ENCODE data around the gene UACA.
"Not testable (repeated sequence)": the region's sequence is repeated elsewhere in the genome, so short reads cannot be mapped to it uniquely, and the experiment has no call there.

The UACA gene

GRCh38 chr15:70703096-70703878 lies 60.1 kb downstream of the UACA start:
- no peak for DNase-seq

- no peak for DNase-seq
Measured at GRCh38 chr15:70702584-70702983, 60.8 kb downstream of the UACA start.

GRCh38 chr15:70701891-70702568 lies 61.3 kb downstream of the UACA start:
- no peak for DNase-seq

- no peak for DNase-seq
Measured at GRCh38 chr15:70701171-70701570, 62.2 kb downstream of the UACA start.

- no peak for DNase-seq
Measured at GRCh38 chr15:70699890-70700289, 63.5 kb downstream of the UACA start.

GRCh38 chr15:70698836-70699390 lies 64.4 kb downstream of the UACA start:
- no peak for DNase-seq

- no peak for DNase-seq
Measured at GRCh38 chr15:70698426-70698825, 64.9 kb downstream of the UACA start.

GRCh38 chr15:70690491-70691276 lies 72.7 kb downstream of the UACA start:
- no peak for DNase-seq

GRCh38 chr15:70690021-70690420 lies 73.3 kb downstream of the UACA start:
- DNase-seq, result no peak

GRCh38 chr15:70687482-70687881 lies 75.9 kb downstream of the UACA start:
- no peak for DNase-seq

- no peak for DNase-seq
Measured at GRCh38 chr15:70680817-70681216, 82.5 kb downstream of the UACA start.

- no peak for DNase-seq
Measured at GRCh38 chr15:70679919-70680231, 83.5 kb downstream of the UACA start.

- no peak for DNase-seq
Measured at GRCh38 chr15:70672081-70672480, 91.3 kb downstream of the UACA start.

GRCh38 chr15:70670680-70671079 lies 92.7 kb downstream of the UACA start:
- peak; percentile 1 for DNase-seq

- no peak for DNase-seq
Measured at GRCh38 chr15:70669966-70670658, 93.2 kb downstream of the UACA start.

GRCh38 chr15:70669006-70669602 lies 94.3 kb downstream of the UACA start:
- no peak for DNase-seq

GRCh38 chr15:70665599-70665998 lies 97.8 kb downstream of the UACA start:
- no peak for DNase-seq

GRCh38 chr15:70664494-70664893 lies 98.9 kb downstream of the UACA start:
- no peak for DNase-seq

- DNase-seq, result not testable (repeated sequence)
Measured at GRCh38 chr15:70663069-70663468, 100.3 kb downstream of the UACA start.

GRCh38 chr15:70659662-70660061 lies 103.7 kb downstream of the UACA start:
- DNase-seq, result no peak

GRCh38 chr15:70658641-70659040 lies 104.7 kb downstream of the UACA start:
- DNase-seq, result no peak

GRCh38 chr15:70653426-70653825 lies 109.9 kb downstream of the UACA start:
- DNase-seq, result no peak

- no peak for DNase-seq
Measured at GRCh38 chr15:70652341-70652740, 111.0 kb downstream of the UACA start.

All from NCI-H1694 treated with DMSO at 0.1 percent for 48 hours (cell line).